Measurements from ENCODE around the gene MPC1L.
A peak's percentile ranks its signal among the peaks of the same experiment; 100 is the strongest.

The MPC1L gene

DNA sequence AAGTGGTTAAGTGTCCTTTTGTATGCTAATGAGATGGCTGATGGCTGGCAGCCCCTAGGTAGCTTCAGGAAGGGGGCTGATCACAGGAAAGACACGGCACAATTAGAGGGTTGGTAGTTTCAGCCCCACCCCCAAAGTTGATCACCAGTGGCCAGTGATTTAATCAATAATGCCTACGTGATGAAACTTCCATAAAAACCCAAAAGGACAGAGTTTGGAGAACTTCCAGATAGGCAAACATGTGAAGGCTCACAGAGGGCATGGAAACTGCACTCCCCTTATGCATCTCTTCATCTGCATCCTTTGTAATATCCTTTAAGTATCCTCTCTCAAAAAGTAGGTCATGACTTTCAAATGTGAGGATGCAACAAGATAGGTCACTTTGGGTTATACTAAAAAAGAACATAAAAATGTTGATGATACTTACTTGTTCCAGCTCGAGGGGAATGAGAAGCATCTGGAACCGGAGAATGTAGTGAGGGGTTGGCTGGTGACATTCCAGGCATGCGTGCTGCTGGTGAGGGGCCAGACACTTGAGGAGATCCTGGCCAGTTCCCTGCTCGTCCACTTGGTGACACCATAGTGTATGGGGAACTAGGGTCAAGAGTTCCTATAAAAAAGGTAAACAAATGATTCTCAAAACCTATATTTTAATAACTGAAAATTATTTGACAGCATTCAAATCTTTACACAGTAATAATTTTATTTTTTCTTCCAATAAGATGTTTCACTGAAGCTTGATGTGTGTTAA lies 40.8 kb downstream of the MPC1L start:
- TF ChIP-seq, protein P1, sequence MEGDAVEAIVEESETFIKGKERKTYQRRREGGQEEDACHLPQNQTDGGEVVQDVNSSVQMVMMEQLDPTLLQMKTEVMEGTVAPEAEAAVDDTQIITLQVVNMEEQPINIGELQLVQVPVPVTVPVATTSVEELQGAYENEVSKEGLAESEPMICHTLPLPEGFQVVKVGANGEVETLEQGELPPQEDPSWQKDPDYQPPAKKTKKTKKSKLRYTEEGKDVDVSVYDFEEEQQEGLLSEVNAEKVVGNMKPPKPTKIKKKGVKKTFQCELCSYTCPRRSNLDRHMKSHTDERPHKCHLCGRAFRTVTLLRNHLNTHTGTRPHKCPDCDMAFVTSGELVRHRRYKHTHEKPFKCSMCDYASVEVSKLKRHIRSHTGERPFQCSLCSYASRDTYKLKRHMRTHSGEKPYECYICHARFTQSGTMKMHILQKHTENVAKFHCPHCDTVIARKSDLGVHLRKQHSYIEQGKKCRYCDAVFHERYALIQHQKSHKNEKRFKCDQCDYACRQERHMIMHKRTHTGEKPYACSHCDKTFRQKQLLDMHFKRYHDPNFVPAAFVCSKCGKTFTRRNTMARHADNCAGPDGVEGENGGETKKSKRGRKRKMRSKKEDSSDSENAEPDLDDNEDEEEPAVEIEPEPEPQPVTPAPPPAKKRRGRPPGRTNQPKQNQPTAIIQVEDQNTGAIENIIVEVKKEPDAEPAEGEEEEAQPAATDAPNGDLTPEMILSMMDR (conservative IDR thresholded peaks at IDR 0.05; ENCODE audit: low read length), result peak; percentile 57
- no peak overlapping the region for H3K4me3 ChIP-seq (ENCODE audit: low read length)
- DNase-seq (ENCODE audit: low read depth), result peak; percentile 70

DNA sequence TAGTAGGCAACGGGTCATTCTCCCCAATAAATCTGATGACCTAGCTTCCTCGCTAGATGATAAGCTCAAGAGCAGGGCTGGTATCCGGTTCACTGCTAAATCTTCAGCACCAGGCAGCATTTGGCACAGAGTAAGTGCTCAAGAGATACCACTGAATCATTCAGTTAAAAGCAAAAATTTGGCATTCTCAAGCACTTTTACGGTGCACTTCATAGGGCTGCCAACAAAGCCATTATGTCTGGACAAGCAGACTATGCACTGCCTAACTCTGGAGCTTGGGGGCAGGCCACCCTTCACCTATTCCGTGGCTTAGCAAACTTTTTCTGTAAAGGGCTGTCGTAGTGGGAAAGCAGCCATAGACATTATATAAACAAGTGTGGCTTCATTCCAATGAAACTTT lies 47.9 kb downstream of the MPC1L start:
- DNase-seq (ENCODE audit: low read depth), result no peak
- TF ChIP-seq, protein P1 (conservative IDR thresholded peaks at IDR 0.05; ENCODE audit: low read length), result no peak
- no peak overlapping the region for H3K4me3 ChIP-seq (ENCODE audit: low read length)
